Measurements from ENCODE around the gene SLC30A7. TPM values are rescaled to one million over a fixed set of nuclear protein-coding genes. Genes with fewer than 3 reads are reported as not detected.

SLC30A7 gene
- total RNA-seq, 1 donor from 2014 or later = 36.8 TPM

- DNase-seq (ENCODE audit: low spot score) = no peak
These were observed 76.3 kb downstream of the SLC30A7 start for GRCh38 chr1:100972185-100972584.

GRCh38 chr1:100976936-100977335 is 81.0 kb downstream of the SLC30A7 start:
- DNase-seq (ENCODE audit: low spot score) = no peak

- DNase-seq (ENCODE audit: low spot score) = peak; percentile 79
These were observed 83.7 kb downstream of the SLC30A7 start for GRCh38 chr1:100979631-100980030.

DNA sequence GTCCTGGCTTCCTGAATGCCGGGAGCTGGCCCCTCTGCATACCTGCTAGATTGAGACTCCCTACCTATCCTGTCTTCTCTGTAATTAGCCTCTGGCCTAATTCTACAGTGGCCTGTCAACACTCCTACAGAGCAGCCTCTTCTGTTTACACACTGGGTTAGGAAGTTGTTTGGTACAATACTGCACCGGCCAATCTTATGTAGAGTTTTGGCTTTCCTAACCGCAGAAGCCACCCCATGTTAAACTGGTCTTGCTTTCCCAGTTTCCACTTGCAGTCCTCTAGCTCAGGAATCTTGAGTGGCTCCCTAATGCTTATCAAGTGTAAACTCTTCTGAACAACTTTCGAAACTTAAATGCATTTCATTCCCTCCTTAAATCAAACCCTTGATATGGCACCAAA is 86.9 kb downstream of the SLC30A7 start:
- DNase-seq (ENCODE audit: low spot score) = no peak

DNA sequence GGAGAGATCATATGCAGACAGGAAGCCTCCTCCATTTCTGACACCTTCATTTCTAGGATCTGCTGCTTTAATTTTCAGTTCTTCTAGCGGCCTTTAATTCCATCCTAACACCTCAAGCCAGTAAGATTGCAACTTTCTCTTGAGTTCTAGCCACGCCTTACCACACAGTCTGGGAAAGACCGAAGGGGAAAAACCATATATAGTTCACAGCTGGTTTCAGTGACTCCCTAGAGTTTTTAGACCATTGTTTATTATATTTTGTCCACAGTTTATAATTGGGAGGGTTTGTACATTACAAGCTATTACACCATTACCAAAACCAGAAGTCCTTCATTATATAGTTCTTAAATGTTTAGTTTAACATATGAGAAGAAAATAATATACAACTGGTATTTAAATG is 92.2 kb downstream of the SLC30A7 start:
- no peak for DNase-seq (ENCODE audit: low spot score)

DNA sequence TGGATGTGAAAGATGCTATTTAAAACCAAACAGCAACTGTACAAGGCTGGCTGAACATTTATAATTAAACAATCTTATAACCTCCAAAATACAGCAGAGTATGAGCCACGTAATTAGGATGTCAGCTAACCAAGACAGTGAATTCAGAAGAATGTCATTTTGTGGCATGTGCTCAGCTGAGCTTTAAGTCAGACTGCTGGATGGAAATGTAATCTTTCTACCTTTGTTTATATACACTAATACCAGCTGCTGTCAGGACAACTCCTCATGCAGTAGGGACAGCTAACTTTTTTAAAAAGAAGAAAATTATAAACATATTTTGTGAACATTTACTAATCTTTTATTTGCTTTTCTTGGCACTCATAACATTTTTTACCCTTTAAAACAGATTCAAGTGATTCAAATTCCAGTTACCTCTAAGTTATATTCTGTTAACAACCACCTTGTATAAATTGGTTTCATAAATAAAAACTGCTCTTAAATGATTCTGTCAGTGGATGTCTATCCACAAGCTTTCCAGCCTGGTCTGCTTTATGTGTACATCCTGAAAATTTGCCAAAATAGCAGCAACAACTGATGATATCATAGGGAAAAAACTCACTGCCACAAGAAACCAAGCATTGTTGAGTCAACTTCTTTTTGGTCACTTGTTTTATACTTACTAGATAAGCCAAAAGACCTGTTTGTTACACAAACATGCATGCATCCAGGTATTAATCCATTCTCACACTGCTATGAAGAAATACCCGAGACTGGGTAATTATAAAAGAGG is 93.6 kb downstream of the SLC30A7 start:
- peak; percentile 78 for DNase-seq (ENCODE audit: low spot score)

DNA sequence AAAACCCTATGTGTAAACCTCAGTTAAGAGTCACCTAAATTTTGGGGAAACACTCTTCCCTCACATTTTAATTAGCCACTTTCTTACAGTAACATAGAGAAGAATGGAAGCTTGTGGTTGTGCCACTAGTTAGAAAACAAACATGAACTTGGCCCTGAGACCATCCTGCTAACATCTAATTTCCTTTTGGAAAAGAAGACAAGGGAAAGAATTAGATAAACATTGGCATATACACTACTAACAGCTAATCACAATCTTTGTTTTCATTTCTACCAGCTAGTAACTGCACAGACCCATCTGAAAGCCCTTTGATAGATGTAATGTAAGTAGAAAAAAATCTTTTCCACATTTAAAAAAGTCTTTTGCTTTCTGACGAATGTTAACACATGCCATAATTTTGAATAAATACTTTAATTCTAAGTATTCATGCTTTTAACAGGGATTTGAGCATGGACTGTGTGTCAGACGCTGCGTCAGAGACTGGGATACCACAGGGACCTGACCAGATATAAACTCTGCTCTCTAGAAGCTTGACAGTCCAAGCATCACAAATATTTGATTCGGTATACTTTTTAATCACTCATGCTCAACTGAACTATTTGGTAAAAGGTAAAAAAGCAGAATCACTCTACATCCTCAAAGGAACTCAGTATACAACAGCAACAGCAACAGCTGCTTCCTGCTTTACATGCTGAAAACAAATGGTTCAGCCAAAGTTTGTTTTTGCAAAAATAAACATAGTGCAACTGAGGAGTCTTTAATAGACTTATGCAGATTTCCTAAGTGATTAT is 99.5 kb downstream of the SLC30A7 start:
- no peak for DNase-seq (ENCODE audit: low spot score)

DNA sequence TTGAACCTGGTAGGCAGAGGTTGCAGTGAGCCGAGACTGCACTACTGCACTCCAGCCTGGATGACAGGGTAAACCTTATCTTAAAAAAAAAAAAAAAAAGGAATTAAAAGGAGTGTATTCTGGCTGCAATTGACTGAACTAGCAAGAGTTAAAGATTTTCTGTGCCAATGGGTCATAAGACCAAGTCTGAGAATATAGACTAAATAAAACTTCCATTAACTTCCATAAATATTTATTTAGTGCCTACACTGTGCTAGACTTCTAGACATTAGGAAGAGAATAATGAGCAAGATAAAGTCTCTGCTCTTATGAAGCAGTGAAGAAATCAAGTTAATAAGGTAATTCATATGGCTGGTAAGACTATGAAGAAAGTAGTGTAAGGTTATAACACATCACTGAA is 102.5 kb downstream of the SLC30A7 start:
- DNase-seq (ENCODE audit: low spot score) = no peak

DNA sequence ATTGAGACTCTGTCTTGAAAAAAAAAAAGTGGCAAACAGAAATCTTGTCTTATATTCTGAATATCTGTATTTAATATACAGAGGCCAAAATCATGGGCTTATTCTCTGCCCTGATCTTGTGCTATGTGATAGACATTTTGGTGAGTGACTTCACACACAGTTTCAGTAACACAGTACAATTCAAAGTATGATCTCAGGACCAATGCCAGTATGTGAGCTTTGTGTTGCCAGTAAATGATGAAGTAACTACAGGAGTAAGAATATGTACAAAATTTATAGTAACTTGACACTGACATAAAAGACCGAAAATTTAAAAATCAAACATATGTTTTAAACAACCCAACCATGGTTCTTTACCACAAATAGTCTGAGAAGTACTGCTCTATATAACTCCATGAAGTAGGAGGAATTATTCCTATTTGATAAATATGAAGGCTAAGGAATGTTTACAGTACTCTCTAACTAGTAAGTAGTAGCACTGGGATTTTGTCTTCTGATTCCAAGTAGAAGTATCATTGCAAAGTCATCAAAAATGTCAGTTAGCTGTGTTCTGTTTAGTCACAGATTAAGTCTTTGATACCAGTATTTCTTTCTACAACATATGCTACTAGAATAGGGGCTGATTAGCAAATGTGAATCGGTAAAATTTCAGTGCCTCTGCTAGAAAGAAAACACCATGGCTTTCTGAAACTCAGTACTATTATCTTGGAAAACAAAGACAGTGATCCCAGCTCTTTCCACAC is 104.4 kb downstream of the SLC30A7 start:
- DNase-seq (ENCODE audit: low spot score) = no peak

- no peak for DNase-seq (ENCODE audit: low spot score)
These were observed 106.7 kb downstream of the SLC30A7 start for GRCh38 chr1:101002551-101002950.

- no peak for DNase-seq (ENCODE audit: low spot score)
These were observed 107.2 kb downstream of the SLC30A7 start for GRCh38 chr1:101003012-101003650.

GRCh38 chr1:101004061-101004460 is 108.2 kb downstream of the SLC30A7 start:
- DNase-seq (ENCODE audit: low spot score) = no peak

DNA sequence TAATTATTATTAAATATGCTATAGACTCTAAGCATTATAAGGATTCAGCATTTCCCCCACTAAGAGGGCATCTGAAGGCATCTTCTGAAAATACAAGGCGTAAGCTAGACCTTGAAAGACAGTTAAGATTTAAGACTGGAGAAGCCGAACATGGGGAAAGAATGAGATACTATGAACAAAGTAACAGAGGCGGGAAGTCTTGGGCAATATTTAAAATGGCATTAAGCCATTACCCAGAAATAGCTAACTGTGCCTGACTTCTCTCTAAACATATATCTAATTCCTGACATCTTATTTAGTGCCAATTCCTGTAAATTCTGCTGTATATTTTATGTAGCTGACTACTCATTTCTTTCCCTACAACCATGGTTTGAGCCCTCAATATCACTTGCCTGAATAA is 108.8 kb downstream of the SLC30A7 start:
- peak; percentile 33 for DNase-seq (ENCODE audit: low spot score)

GRCh38 chr1:101005183-101005582 is 109.3 kb downstream of the SLC30A7 start:
- no peak for DNase-seq (ENCODE audit: low spot score)

DNA sequence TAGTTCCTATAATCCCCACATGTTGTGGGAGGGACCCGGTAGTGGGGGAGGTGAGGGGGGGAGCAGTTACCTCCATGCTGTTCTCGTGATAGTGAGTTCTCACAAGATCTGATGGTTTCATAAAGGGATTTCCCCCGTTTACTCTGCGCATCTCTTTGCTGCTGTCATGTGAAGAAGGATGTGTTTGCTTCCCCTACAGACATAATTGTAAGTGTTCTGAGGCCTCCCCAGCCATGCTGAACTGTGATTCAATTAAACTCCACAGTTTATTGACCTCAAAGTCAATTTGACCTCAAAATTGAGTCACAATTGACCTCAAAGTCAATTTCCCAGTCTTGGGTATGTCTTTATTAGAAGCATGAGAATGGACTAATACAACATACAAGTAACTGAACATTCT is 110.0 kb downstream of the SLC30A7 start:
- no peak for DNase-seq (ENCODE audit: low spot score)

DNA sequence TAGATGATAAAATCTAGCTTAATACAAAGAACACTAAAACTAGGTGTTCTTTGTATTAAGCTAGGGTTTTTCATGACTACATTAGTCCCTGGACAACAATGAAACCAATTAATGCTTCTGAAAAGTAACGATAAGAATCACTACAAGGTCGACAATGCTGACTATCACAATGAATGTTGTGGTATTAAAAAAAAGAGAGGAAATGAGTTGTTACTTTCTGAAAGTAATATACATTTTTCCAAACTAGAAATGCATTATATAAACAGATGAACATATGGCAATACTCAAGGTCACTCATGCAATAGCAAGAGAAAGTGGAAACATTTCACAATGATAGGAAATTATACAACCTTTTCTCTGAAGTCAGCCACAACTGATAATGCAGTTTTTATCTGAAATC is 110.7 kb downstream of the SLC30A7 start:
- DNase-seq (ENCODE audit: low spot score) = no peak

DNA sequence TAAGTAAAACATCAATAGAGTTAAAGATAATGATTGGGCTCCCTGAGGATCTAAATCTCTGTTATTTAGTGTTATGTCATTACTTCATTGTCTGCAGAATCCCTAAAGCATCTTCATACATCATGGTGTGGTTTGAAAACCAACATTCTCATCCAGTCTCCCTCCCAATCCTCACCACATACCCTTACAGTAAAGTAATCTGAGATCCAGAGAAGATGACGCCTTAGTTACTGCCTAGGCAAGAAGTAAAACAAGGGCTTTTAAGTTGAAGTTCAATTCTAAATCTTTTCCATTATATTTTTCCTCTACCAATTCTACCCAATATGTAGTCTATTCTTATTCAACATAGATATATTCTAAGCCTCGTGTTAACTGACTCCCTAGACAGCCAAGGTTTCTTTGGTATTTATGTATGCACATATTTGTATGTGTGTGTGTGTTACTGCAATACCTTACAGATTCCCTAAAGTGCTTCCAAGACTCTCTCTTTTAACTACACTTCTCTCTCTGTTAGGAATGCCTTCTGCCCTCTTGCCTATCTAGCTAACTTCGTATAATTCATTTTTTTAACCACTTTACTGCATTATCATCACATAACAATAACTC is 112.4 kb downstream of the SLC30A7 start:
- no peak for DNase-seq (ENCODE audit: low spot score)

DNA sequence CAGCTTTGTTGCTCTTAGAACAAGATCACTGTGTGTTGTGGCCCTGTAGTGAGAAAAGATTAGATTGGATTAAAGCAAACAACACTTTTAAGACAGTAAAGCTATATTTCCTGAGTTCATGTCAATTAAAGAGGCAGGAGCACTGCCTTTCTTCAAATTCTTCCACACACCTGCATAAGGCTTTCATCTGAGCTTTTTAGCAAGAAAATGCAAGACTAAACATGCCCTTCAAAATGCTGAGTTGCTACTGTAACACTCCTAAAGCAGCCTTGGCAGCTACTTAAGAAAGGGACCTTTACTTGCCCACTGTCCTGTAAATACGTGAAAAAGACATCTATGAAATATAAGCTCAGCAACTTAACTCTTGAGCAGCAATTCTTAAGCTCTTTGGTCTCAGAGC is 117.9 kb downstream of the SLC30A7 start:
- peak; percentile 45 for DNase-seq (ENCODE audit: low spot score)

DNA sequence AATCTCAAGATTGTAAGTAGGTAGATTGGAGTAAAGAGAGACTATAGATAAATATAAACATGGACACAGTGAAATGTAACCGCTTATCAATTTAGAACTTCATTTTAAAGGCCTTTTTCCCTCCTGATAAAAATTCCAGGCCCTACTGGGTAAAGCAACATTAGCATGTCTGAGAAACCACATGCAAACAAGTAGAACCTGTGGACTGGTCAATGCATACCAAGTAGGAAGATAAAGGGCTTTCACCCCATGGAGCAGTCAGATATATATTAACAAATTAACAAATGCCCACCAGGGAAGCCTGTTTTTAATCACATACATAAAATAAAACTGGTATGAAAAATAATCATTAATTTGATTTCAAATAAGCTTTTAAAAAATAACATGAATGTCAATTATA is 121.6 kb downstream of the SLC30A7 start:
- no peak for DNase-seq (ENCODE audit: low spot score)

GRCh38 chr1:101022294-101022693 is 126.4 kb downstream of the SLC30A7 start:
- DNase-seq (ENCODE audit: low spot score) = peak; percentile 24

GRCh38 chr1:101025283-101025656 is 129.4 kb downstream of the SLC30A7 start:
- no peak for DNase-seq (ENCODE audit: low spot score)
